T-cell (primary cell): ENCODE measurements around the gene WWC2. TPM values are rescaled to one million over a fixed set of nuclear protein-coding genes. Genes with fewer than 3 reads are reported as not detected.

ENCODE experiments used
- ATAC-seq, 4 experiments: fragments of 200-7000 bp in 3 of 4; fragments of 150-1000 bp in 1 of 4; cut with Tn5 transposase; replicated peaks in 1 of 4; 1 replicate in 3 of 4; 2 replicates in 1 of 4; pipeline ENCODE4 v1.10.0; 2021; ENCODE audit warnings: moderate library complexity in 3 of 4, mild to moderate bottlenecking in 2 of 4, moderate number of reproducible peaks in 1 of 4
- CTCF ChIA-PET, 2 donors: fragments of 300-600 bp; sonication (Branson Sonifier 250); formaldehyde crosslinking; loops; one replicate each; lab custom pipeline; 2022; ENCODE audit warnings: antibody characterized with exemption in 2 of 2; lab: Charles Lee
- POLR2A ChIA-PET, 2 donors: fragments of 300-600 bp; sonication (Branson Sonifier 250); formaldehyde crosslinking; loops; one replicate each; lab custom pipeline; 2022; ENCODE audit warnings: antibody characterized with exemption in 2 of 2; lab: Charles Lee
- DNase-seq, 35 experiments: peaks; one replicate each; pipeline versions ENCODE4 v3.0.0 to v3.0.0-alpha.2; 2013 to 2023
- H3K27ac ChIP-seq: one replicate; pipeline ENCODE4 v1.5.1; 2013; ENCODE audit warnings: low read length
- H3K27me3 ChIP-seq, 2 experiments: replicated peaks in 1 of 2; 1 replicate in 1 of 2; 2 replicates in 1 of 2; pipeline versions ENCODE4 v1.6.1 to v1.7.0; 2013; ENCODE audit warnings: low read length in 1 of 2, mixed read lengths in 1 of 2; ENCODE audit not compliant: control insufficient read depth in 2 of 2, insufficient read depth in 2 of 2; ENCODE audit errors: extremely low read depth in 1 of 2
- H3K36me3 ChIP-seq, 2 donors: 1 replicate in 1 of 2; 2 replicates in 1 of 2; pipeline versions ENCODE4 v1.6.1 to v1.7.0; 2013; ENCODE audit warnings: low read length in 1 of 2; ENCODE audit not compliant: control insufficient read depth in 2 of 2, insufficient read depth in 1 of 2; ENCODE audit errors: extremely low read depth in 1 of 2
- H3K4me1 ChIP-seq, 2 experiments: 1 replicate in 1 of 2; 2 replicates in 1 of 2; pipeline versions ENCODE4 v1.6.1 to v1.7.0; 2013; ENCODE audit warnings: low read length in 2 of 2, mixed read lengths in 1 of 2; ENCODE audit not compliant: insufficient read depth in 2 of 2, control insufficient read depth in 1 of 2; ENCODE audit errors: extremely low read depth in 1 of 2
- H3K4me3 ChIP-seq, 2 donors: 1 replicate in 1 of 2; 2 replicates in 1 of 2; pipeline versions ENCODE4 v1.5.1 to v1.7.0; 2013; ENCODE audit warnings: mild to moderate bottlenecking in 2 of 2, low read length in 1 of 2, moderate library complexity in 1 of 2; ENCODE audit not compliant: control insufficient read depth in 1 of 2; ENCODE audit errors: extremely low read depth in 1 of 2
- H3K9me3 ChIP-seq: 2 replicates; pipeline ENCODE4 v1.7.0; 2013
- H3K27ac Mint-ChIP-seq, 2 donors: one replicate each; pipeline ENCODE4 v1.8.0; 2020 to 2021; ENCODE audit warnings: mild to moderate bottlenecking in 2 of 2, mixed read lengths in 2 of 2
- H3K27me3 Mint-ChIP-seq, 2 donors: one replicate each; pipeline ENCODE4 v1.8.0; 2021 to 2022; ENCODE audit warnings: mixed read lengths in 2 of 2
- H3K36me3 Mint-ChIP-seq: one replicate; pipeline ENCODE4 v1.8.0; 2021; ENCODE audit warnings: mixed read lengths
- H3K4me1 Mint-ChIP-seq, 3 donors: one replicate each; pipeline ENCODE4 v1.8.0; 2020 to 2022; ENCODE audit warnings: mixed read lengths in 3 of 3, mild to moderate bottlenecking in 1 of 3
- H3K4me3 Mint-ChIP-seq, 3 donors: one replicate each; pipeline ENCODE4 v1.8.0; 2020 to 2022; ENCODE audit warnings: mild to moderate bottlenecking in 3 of 3, mixed read lengths in 3 of 3, moderate library complexity in 3 of 3
- H3K9me3 Mint-ChIP-seq, 3 donors: one replicate each; pipeline ENCODE4 v1.8.0; 2020 to 2022; ENCODE audit warnings: mixed read lengths in 3 of 3
- WGBS: methylation state at CpG from one replicate; pipeline ENCODE4 v1.1.5; 2013; ENCODE audit warnings: missing lambda C conversion rate; ENCODE audit not compliant: insufficient coverage; 5-methylcytosine and 5-hydroxymethylcytosine counted together
- total RNA-seq, 35 experiments: library from RNA in 6 of 35; stranded (reverse) in 6 of 35; fragments of 120-200 nt in 1 of 35; gene quantifications; one replicate each; pipeline versions ENCODE4 v1.2.1 to v1.2.4 and lab custom pipeline; 2013 to 2026

Gene WWC2
- total RNA-seq, 5 donors from 2014 or later (not counting 1 experiment from before 2014, with no cell fraction given) = 5.0 to 9.1 (median 7.3) TPM

GRCh38 chr4:183266371-183266770 lies 167.3 kb downstream of the WWC2 start:
- H3K4me3 Mint-ChIP-seq = no peak overlapping the region

DNA sequence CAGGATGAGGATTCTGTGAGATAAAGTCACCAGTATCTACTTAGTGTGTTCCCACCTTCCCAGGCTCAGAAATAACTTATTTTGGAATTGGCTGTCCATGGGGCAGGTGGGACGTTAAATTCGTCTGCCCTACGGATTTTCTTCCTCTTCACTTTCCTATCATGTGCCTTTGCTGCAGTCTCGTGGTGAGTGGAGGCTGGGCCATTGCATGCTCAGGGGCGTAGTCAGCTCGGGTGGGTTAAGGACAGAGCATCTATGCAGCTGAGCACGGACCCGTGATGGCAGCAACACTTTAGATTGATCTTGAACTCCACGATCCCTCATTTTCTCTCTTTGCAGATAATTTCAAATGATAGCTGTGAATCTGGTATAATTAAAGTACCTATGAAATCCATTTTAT lies 169.5 kb downstream of the WWC2 start:
- no peaks in the 10 kb centered on the region for H3K36me3 ChIP-seq
- no peak overlapping the region for H3K4me3 ChIP-seq
- Mint-ChIP-seq H3K27ac (no peak overlapping the region), H3K9me3 (no peaks in the 10 kb centered on the region), H3K4me1 (no peaks in the 10 kb centered on the region), H3K36me3 (peaks cover 12% of the 10 kb centered on the region), H3K27me3 (no peaks in the 10 kb centered on the region), H3K4me3 (no peak overlapping the region)
- no peaks in the 10 kb centered on the region for H3K27me3 ChIP-seq
- ChIA-PET POLR2A (no interaction called here), CTCF (interaction anchor here in 1 of 2 donors (1.4 kb wide), 1 partner anchor 9 kb away, joined by 3 read pairs; no protein-coding TSS in a partner anchor)
- no CpG with 5 or more reads among the region's 9 CpGs for WGBS
- H3K9me3 ChIP-seq = no peaks in the 10 kb centered on the region
- no peak overlapping the region for H3K27ac ChIP-seq
- DNase-seq (no peak), ATAC-seq (no peak)
- no peaks in the 10 kb centered on the region for H3K4me1 ChIP-seq

More at GRCh38 chr4:183266371-183266770, 167.3 kb downstream of the WWC2 start:
- H3K4me1 ChIP-seq = peaks cover 3 to 5% of the 10 kb centered on the region in 2 experiments
- H3K36me3 ChIP-seq = no peaks in the 10 kb centered on the region
- H3K4me3 ChIP-seq = no peak overlapping the region
- POLR2A ChIA-PET = no interaction called here
- Mint-ChIP-seq H3K36me3 (peaks cover 4% of the 10 kb centered on the region), H3K27me3 (no peaks in the 10 kb centered on the region), H3K4me1 (peaks cover 6 to 10% (median 7%) of the 10 kb centered on the region in 3 donors), H3K27ac (no peak overlapping the region), H3K9me3 (no peaks in the 10 kb centered on the region)
- 69% methylated on average over 3 of the region's 3 CpGs for WGBS
- DNase-seq = no peak
- H3K27ac ChIP-seq = no peak overlapping the region
- no peaks in the 10 kb centered on the region for H3K27me3 ChIP-seq
- CTCF ChIA-PET = interaction anchor here in 1 of 2 donors (0.6 to 5.2 kb wide), 2 partner anchors 192 to 194 kb away, joined by 5 to 46 read pairs; no protein-coding TSS in a partner anchor
- H3K9me3 ChIP-seq = no peaks in the 10 kb centered on the region
- ATAC-seq = no peak

GRCh38 chr4:183272384-183272783 lies 173.3 kb downstream of the WWC2 start:
- Mint-ChIP-seq H3K9me3 (peaks cover 11 to 22% (median 13%) of the 10 kb centered on the region in 3 donors), H3K4me1 (no peaks in the 10 kb centered on the region), H3K27me3 (no peaks in the 10 kb centered on the region), H3K4me3 (no peak overlapping the region), H3K36me3 (peaks cover 33% of the 10 kb centered on the region), H3K27ac (no peak overlapping the region)
- ATAC-seq (no peak), DNase-seq (no peak)
- no peak overlapping the region for H3K27ac ChIP-seq
- 92% methylated on average over 2 of the region's 3 CpGs for WGBS
- ChIA-PET CTCF (interaction anchor here in 1 of 2 donors (0.6 kb wide), 1 partner anchor 198 kb away, joined by 3 read pairs; no protein-coding TSS in a partner anchor), POLR2A (no interaction called here)
- H3K9me3 ChIP-seq = peaks cover 3% of the 10 kb centered on the region
- H3K4me3 ChIP-seq = no peak overlapping the region
- H3K36me3 ChIP-seq = no peaks in the 10 kb centered on the region
- no peaks in the 10 kb centered on the region for H3K27me3 ChIP-seq
- H3K4me1 ChIP-seq = no peaks in the 10 kb centered on the region

- no peak overlapping the region for H3K27ac ChIP-seq
- WGBS = no CpG with 5 or more reads among the region's 1 CpG
- Mint-ChIP-seq H3K4me3 (no peak overlapping the region), H3K36me3 (peaks cover 40% of the 10 kb centered on the region), H3K27ac (no peak overlapping the region), H3K27me3 (no peaks in the 10 kb centered on the region), H3K9me3 (peaks cover 11 to 22% (median 13%) of the 10 kb centered on the region in 3 donors), H3K4me1 (no peaks in the 10 kb centered on the region)
- H3K36me3 ChIP-seq = no peaks in the 10 kb centered on the region
- H3K4me3 ChIP-seq = no peak overlapping the region
- DNase-seq = no peak
- POLR2A ChIA-PET = no interaction called here
- no peaks in the 10 kb centered on the region for H3K27me3 ChIP-seq
- CTCF ChIA-PET = no interaction called here
- no peaks in the 10 kb centered on the region for H3K4me1 ChIP-seq
- no peak for ATAC-seq
- peaks cover 3% of the 10 kb centered on the region for H3K9me3 ChIP-seq
These were observed 177.0 kb downstream of the WWC2 start for GRCh38 chr4:183276106-183276505.

- Histone ChIP-seq H3K9me3 (no peaks in the 10 kb centered on the region), H3K36me3 (no peaks in the 10 kb centered on the region), H3K4me3 (no peak overlapping the region), H3K27ac (no peak overlapping the region), H3K4me1 (no peaks in the 10 kb centered on the region), H3K27me3 (no peaks in the 10 kb centered on the region)
- peaks cover 19% of the 10 kb centered on the region for H3K36me3 Mint-ChIP-seq
- ChIA-PET POLR2A (no interaction called here), CTCF (no interaction called here)
- WGBS = 85% methylated on average over 9 of the region's 12 CpGs
- H3K9me3 Mint-ChIP-seq = no peaks in the 10 kb centered on the region
- no peaks in the 10 kb centered on the region for H3K4me1 Mint-ChIP-seq
- no peak overlapping the region for H3K4me3 Mint-ChIP-seq
- no peak for ATAC-seq
- no peak for DNase-seq
- no peak overlapping the region for H3K27ac Mint-ChIP-seq
- no peaks in the 10 kb centered on the region for H3K27me3 Mint-ChIP-seq
These were observed 185.3 kb downstream of the WWC2 start for GRCh38 chr4:183284258-183284785.

GRCh38 chr4:183284965-183285364 lies 185.9 kb downstream of the WWC2 start:
- Histone ChIP-seq H3K4me3 (no peak overlapping the region), H3K27ac (no peak overlapping the region), H3K36me3 (no peaks in the 10 kb centered on the region), H3K27me3 (no peaks in the 10 kb centered on the region), H3K9me3 (no peaks in the 10 kb centered on the region), H3K4me1 (no peaks in the 10 kb centered on the region)
- ATAC-seq (no peak), DNase-seq (no peak)
- Mint-ChIP-seq H3K4me3 (no peak overlapping the region), H3K27ac (no peak overlapping the region), H3K9me3 (no peaks in the 10 kb centered on the region), H3K27me3 (no peaks in the 10 kb centered on the region), H3K36me3 (peaks cover 17% of the 10 kb centered on the region), H3K4me1 (no peaks in the 10 kb centered on the region)
- 73% methylated on average over 2 of the region's 4 CpGs for WGBS
- ChIA-PET CTCF (no interaction called here), POLR2A (no interaction called here)
